HG03439 (cell line): ENCODE data around the gene NADSYN1.
"Not testable (repeated sequence)": the region's sequence is repeated elsewhere in the genome, so short reads cannot be mapped to it uniquely, and the experiment has no call there.

ENCODE experiments used
- ATAC-seq: cut with Tn5 transposase; IDR thresholded peaks from one replicate; pipeline ENCODE4 v1.9.1; 2021; ENCODE audit warnings: mild to moderate bottlenecking, moderate library complexity; ENCODE audit not compliant: unreplicated experiment

NADSYN1 gene

DNA sequence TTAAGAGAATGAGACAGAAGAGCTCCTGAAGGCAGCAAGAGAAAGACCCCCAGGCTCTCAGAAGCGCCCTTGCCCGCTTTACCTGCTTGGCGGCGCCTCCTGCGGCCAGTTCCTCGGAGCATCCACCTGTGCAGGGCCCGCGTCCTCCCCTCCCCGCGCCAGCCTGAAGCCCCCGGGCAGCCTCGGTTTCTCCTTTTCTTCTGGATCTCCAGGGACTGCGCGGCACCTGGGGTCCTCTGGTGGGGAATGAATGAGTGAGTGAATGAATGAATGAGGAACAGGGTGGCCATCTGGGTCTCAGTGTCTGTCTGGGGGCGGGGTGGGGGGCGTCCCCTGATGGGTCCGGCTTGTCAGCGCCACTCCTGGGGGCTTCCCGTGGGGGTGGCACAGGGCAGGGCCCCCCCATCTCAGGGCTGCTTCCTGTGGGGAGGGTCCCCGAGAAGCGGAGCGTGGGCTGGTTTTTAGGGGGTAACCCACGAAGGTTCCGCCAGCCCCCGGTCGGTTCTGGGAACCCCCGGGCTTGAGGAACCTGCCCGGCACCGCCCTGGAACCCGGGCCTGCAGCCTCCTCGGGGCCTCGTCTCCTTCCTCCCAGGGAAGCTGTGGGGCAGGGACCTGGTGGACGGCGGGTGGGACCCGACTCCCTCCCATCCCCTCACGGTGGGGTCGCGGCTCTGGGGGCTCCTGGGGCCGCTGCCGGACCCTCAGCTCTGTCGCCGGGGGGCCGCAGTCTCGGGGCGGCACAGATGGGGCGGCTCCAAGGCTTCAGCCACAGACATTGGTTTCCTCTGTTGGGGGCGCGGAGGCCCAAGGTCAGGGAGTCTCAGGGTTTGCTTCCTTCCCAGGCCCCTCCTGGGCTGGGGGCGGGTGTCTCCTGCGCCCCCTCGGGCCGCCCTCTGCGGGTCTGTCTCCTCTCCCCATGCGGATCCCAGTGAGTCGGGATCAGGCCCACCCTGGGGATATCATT, 65.8 kb downstream of the NADSYN1 start:
- no peak for ATAC-seq

DNA sequence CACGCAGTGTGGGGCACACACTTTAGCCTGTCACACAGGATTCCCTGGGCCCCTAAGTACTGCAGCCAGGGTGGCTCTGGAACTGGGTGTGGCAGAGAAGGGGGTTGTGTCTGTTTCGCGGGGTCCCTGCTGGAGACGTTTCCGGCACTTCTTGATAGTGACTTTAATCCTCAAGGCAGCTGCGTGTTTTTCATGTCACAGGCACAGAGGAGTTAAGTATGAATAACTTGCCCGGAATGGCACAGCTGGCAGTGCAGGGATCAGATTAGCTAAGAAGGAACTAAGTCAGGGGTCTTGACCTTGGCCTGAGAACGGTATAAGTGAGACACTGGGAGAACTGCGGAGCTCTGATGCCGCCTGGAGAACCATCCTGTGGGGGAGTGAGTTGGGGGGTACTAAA, 66.5 kb downstream of the NADSYN1 start:
- ATAC-seq, result no peak

DNA sequence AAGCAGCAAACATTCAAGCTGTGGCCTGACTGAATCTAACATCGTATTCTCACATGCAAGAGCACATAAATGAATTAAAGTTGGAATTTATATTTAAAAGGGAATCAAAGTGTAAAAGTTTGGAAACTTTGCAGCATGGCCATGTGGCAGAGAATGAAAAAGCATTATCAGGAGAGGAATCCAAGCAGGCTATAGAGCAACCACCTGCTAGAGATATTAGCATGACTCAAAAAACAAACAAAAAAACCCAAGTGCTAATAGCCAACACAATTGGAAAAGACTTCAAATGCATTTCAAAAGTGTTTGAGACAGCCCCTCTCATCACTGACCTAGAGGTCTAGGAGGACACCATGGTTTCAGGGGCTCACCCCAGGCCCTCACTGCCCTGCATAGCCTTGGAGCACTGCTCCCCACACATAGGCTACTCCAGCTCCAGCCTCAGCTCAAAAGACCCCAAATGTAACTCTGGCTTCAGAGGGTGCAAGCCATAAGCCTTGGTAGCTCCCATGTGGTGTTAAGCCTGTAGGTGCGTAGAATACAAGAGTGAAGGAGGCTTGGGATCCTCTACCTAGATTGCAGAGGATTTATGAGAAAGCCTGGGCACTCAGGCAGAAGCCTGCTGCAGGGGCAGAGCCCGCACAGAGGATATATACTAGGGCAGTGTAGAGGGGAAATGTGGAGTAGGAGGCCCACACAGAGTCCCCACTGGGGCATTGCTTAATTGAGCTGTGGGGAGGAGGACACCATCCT, 72.4 kb downstream of the NADSYN1 start:
- no peak for ATAC-seq

DNA sequence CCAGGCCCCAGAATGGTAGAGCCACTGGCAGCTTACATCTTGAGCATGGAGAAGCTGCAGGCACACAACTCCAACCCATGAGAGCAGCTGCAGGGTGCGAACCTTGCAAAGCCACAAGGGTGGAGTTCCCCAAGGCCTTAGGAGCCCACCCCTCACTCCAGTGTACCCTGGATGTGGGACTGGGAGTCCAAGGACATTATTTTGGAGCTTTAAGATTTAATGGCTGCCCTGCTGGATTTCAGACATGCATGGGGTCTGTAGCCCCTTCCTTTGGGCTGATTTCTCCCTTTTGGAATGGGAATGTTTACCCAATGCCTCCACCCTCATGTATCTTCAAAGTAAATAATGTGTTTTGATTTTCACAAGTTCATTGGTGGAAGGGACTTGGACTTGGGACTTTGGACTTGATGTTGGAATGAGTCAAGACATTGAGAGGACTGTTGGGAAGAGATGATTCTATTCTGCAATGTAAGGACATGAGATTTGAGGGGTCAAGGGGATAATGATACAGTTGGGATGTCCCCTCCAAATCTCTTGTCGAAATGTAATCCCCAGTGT, 73.0 kb downstream of the NADSYN1 start:
- no peak for ATAC-seq

DNA sequence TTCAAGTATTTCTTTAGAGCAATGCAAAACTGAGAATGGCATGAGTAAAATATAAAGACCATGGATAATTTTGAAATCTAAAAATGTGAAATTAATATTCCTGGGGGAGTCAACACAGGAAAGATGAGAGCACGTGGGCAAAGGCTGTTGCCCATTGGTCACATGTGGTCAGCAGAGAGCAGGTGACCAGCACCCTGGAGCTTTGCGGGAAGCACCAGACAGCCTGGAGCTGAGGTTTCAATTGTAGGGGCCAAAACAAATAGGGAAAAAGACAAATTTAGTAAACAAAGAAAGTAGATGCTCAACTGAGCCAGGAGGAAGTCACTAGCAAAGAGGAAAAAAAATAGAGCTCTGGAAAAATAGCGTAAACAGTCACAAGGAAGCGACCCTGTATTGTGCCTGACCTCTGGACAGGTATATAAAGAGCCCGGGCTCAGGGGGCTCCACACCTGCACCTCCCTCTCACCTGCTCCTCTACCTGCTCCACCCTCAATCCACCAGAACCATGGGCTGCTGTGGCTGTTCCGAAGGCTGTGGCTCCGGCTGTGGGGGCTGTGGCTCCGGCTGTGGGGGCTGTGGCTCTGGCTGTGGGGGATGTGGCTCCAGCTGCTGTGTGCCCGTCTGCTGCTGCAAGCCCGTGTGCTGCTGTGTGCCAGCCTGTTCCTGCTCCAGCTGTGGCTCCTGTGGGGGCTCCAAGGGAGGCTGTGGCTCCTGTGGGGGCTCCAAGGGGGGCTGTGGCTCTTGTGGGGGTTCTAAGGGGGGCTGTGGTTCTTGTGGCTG, 74.0 kb downstream of the NADSYN1 start, which contains the start of gene KRTAP5-7:
Gene KRTAP5-7, plus strand, starts transcription at position 472 of the 780 bp plus-strand sequence. Its CDS starts 34 bp downstream, at position 506.
- not testable (repeated sequence) for ATAC-seq

DNA sequence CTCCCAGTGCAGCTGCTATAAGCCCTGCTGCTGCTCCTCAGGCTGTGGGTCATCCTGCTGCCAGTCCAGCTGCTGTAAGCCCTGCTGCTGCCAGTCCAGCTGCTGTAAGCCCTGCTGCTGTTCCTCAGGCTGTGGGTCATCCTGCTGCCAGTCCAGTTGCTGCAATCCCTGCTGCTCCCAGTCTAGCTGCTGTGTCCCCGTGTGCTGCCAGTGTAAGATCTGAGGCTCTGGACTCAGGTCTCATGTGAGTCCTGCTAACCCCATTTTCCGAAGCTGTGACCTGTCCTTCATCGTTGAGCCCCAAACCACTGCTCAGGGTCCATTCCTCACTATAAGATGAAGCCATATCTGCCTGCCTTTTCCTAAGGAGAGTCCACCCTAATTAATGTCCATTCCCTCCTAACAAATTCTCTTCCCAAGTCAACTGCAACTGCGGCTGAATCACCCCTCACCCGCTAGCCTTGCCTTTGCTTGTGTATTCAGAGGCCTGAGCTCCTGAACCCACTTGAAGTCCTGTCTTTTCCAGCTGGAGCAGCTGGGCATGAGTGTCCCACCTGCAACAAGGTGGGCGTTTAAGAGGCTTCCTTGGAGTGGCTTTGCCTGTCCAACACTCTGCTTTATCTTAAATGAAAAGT, 74.7 kb downstream of the NADSYN1 start:
- ATAC-seq, result no peak

DNA sequence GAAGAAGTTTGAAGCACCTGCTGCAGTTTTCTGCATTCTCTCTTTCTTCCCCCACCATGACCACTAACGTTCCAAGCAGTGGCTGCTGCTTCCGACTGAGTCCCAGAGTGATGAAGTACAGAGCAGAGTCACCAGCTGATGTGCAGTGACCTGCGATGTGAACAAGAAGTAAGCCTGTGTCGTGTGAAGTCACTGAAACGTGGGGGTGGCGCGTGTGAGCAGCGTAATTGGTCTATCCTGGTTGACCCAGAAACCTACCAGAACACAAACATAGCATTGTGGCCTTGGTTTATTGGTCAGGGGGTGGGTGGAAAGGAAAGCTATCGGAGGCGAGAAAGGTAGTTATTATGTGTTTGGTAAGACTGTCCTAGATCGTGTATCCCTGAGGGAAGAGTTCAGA, 77.6 kb downstream of the NADSYN1 start:
- no peak for ATAC-seq

DNA sequence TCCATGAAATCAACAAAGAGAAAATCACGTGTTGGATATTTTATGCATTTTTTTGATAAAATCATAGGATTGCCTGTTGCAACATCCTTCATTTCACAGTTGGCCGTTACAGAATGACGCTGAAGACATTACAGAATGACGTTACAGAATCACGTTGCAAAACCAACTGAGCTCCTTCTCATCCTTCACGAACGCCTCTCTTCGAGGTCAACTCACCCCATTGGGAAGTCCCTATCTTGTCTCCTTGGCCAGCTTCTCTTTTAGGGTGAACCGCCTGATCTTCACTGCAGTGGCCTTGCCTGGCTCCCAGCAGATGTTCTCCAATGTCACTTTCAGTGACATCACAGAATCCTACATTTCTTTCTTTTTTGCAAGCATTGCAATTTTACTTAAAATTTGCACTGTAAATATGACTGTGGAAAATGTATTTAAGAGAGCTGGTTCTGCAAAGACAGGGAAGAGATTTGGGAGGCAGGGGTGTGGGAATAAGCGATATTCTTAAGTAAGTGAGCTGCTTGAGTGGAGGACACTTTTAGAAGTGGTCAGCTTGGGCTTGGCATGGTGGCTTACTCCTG, 79.1 kb downstream of the NADSYN1 start:
- ATAC-seq, result no peak

DNA sequence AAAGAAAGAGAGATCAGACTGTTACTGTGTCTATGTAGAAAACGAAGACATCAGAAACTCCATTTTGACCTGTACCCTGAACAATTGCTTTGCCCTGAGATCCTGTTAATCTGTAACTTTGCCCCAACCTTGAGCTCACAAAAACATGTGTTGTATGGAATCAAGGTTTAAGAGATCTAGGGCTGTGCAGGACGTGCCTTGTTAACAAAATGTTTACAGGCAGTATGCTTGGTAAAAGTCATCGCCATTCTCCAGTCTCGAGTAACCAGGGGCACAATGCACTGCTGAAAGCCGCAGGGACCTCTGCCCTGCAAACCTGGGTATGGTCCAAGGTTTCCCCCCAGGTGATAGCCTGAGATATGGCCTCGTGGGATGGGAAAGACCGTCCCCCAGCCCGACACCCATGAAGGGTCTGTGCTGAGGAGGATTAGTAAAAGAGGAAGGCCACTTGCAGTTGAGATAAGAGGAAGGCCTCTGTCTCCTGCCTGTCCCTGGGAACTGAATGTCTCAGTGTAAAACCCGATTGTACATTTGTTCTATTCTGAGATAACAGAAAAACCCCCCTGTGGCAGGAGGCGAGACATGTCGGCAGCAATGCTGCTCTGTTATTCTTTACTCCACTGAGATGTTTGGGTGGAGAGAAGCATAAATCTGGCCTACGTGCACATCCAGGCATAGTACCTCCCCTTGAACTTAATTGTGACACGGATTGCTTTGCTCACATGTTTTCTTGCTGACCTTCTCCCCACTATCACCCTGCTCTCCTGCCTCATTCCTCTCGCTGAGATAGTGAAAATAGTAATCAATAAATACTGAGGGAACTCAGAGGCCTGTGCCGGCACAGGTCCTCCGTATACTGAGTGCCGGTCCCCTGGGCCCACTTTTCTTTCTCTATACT, 82.0 kb downstream of the NADSYN1 start:
- ATAC-seq, result not testable (repeated sequence)

DNA sequence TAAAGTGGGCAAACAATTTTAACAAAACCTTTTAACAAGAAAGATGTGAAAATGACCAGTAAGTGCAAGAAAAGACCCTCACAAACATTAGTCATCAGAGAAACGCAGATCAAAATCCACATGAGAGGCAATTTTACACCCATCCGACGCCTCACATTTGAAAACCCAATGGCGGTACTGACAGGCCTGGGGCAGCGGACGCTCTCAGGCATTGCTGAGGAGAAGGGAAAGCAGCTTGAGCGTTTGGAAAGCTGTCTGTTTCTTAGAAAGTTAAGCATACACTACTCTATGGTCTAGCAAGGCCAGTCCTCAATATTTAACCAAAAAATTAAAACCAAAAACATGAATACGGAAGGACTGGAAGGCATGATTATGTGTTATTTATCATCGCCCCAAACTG, 82.8 kb downstream of the NADSYN1 start:
- no peak for ATAC-seq

DNA sequence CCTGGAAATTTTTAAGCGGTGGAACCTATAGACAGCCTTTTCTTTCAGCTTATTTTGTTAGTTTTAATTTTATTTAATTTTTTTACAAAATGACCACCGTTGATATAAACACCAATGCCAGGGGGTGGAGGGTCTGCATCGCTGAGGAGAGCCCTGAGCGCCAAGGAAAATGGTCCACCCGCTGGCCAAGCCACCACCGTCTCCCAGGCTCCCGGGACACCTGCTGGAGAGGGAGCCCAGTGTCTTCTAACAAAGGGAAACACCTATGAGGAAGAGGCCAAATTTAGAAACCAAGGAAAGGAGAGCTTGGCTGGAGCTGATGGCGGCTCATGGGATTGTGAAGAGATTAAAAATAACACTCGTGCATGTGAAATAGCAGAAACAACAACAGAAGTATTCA, 84.5 kb downstream of the NADSYN1 start:
- no peak for ATAC-seq

DNA sequence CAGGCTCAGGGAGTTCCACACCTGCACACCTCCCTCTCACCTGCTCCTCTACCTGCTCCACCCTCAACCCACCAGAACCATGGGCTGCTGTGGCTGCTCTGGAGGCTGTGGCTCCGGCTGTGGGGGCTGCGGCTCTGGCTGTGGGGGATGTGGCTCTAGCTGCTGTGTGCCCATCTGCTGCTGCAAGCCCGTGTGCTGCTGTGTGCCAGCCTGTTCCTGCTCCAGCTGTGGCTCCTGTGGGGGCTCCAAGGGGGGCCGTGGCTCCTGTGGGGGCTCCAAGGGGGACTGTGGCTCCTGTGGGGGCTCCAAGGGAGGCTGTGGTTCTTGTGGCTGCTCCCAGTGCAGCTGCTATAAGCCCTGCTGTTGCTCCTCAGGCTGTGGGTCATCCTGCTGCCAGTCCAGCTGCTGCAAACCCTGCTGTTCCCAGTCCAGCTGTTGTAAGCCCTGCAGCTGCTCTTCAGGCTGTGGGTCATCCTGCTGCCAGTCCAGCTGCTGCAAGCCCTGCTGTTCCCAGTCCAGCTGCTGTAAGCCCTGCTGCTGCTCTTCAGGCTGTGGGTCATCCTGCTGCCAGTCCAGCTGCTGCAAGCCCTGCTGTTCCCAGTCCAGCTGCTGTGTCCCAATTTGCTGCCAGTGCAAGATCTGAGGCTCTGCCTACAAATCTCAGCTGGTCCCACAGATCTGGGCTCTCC, 85.1 kb downstream of the NADSYN1 start, which contains the start of gene KRTAP5-8:
Gene KRTAP5-8, plus strand, starts transcription at position 49 of the 689 bp plus-strand sequence. Its CDS starts 31 bp downstream, at position 80.
- ATAC-seq, result not testable (repeated sequence)

DNA sequence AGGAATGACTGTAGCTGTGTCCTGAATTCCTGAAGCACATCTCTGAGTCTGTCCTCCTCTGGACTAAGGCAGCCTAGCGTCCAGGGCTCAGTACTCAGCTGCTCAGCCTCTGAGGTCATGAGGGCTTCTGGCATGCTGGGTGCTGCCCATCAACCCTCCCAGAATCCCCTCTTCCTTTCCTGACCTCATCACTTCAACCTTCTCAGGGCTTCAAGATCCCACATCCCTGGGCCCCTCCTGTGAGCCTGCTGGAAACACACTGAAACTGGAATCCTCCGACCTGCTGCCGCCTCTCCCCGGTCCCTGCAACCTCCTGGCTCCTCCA, 85.6 kb downstream of the NADSYN1 start:
- no peak for ATAC-seq

DNA sequence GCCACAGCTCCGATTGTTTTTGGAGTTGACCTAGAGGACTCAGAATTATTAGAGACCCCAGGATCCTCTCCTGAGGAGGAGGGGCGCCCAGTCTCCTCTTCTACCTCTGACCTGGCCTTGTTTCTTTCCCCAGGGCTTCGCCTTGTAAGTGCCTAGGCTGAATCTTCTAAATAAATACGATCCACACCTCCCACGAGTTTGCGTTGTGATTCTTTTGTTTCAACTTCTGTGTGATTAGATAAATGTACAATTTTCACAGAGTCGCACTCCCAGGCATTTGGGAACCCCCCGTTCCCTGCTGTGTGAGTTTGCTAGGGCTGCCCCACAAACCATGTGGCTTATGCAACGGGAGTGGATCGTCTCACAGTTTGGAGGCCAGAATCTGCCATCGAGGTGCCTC, 86.0 kb downstream of the NADSYN1 start:
- no peak for ATAC-seq

DNA sequence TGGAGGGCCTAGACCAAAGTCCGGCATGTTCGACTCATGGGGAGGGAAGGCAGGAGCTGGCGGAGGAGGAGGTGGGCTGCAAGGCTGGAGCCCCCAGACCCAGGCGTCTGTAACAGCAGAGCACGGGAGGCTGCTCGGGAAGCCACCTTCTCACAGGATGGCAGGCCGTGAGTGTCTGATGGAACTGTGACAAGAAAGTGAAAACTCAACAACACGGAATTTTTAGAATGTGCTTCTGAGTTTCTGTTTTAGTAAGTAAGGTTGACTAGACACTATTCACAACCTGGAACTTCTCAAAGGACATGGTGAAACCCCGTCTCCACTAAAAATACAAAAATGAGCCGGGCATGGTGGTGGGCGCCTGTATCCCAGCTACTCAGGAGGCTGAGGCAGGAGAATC, 87.0 kb downstream of the NADSYN1 start:
- ATAC-seq, result not testable (repeated sequence)

DNA sequence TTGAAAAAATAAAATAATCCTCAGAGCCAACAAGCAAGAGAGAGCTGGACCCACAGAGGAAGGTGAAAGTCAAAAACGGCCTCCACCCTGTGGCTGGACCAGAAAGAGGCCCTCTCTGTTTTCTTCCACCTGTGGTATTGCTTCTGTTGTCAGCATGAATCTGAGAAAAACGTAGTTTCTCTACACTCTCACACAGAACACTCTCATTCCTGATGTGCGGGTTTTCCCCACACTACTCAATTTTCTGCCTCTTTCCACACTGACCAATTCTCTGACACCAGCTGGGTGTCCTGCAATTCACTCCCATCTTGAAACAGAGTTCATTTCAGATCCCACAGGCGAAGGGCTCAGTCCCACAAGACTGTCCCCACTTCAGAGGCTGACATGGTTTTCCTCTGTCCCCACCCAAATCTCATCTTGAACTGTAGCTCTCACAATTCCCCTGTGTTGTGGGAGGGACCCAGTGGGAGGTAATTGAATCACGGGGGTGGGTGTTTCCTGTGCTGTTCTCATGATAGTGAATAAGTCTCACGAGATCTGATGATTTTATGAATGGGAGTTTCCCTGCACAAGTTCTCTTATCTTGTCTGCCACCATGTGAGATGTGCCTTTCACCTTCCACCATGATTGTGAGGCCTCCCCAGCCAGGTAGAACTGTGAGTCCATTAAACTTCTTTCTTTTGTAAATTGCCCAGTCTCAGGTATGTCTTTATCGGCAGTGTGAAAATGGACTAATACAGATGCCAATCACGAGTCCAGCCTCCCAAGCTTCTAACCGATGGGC, 87.7 kb downstream of the NADSYN1 start:
- ATAC-seq, result not testable (repeated sequence)

DNA sequence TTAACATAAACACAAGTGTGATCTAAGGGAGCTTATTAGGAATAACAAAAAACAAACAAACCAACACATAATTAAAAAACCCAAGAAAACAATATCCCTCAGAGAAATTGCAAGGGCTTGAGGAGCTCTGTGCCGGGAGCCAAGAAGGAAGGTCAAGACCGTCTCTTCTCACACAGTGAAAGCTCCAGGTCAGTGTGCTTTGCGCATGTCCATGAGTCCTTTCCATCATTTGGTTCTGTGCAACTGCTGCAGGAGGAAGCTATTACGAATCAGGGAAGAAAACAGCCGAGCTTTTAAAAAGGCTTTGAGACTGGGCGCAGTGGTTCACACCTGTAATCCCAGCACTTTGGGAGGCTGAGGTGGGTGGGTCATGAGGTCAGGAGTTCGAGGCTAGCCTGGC, 89.4 kb downstream of the NADSYN1 start:
- no peak for ATAC-seq
